HS-5 (cell line): ENCODE measurements around the gene RPL39L.
"Not testable (repeated sequence)": the region's sequence is repeated elsewhere in the genome, so short reads cannot be mapped to it uniquely, and the experiment has no call there.

ENCODE experiments used
- DNase-seq: peaks from one replicate; pipeline ENCODE4 v3.0.0-alpha.2; 2012; ENCODE audit warnings: low read depth

The RPL39L gene

DNA sequence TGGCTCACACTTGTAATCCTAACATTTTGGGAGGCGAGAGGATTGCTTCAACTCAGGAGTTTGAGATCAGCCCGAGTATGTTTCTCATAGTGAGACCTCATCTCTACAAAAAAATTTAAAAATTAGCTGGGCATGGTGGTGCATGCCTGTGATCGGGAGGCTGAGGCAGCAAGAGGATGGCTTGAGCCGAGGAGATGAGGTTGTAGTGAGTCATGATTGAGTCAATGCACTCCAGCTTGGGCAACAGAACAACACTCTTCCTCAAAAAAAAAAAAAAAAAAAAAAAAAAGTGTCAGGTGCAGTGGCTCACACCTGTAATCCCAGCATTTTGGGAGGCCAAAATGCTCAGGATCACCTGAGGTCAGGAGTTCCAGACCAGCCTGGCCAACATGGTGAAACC, 2.4 kb downstream of the RPL39L start:
- peak; percentile 47 for DNase-seq

DNA sequence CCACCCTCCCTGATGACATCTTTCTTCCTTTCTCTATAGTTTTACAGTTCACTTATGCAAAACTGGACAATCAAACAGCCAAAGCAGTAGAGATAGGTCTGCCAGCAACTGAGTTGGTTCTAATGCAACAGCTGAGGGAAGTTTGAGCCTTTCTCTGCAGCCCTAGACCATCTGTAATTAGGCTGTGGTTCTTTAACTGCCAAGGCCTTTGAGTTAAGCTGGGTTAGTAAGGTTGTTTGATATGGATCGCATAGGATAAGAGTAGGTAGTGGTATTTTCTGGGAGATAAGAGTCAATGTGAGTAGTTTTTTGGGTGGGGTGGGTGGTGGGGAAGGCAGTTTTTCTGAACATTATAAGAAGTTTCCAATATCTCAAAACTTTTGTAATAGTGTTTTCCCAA, 3.0 kb downstream of the RPL39L start:
- no peak for DNase-seq

DNA sequence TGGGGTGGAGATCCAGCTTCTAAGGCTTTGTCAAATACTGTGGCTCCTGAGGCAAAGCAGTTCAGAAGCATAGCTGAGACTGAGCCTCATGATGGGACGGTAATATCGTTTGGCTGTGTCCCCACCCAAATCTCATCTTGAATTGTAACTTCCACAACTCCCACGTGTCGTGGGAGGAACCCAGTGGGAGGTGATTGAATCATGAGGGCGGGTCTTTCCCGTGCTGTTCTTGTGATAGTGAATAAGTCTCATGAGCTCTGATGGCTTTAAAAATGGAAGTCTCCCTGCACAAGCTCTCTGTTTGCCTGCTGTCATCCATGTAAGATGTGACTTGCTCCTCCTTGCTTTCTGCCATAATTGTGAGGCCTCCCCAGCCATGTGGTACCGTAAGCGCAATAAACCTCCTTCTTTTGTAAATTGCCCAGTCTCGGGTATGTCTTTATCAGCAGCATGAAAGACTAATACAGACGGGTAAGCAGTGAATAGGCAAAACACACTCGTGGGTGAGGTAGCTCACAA, 4.1 kb downstream of the RPL39L start:
- DNase-seq: not testable (repeated sequence)

DNA sequence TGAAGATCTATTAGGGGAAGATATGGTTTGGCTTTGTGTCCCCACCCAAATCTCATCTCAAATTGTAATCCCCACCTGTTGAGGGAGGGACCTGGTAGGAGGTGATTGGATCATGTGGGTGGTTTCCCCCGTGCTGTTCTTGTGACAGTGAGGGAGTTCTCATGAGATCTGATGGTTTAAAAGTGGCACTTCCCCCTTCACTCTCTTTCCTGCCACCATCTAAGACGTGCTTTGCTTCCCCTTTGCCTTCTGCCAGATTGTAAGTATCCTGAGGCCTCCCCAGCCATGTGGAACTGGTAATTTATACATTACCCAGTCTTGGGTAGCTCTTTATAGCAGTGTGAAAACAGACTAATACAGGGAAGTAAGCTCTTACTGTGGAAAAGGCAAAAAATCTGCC, 6.1 kb downstream of the RPL39L start:
- not testable (repeated sequence) for DNase-seq

DNA sequence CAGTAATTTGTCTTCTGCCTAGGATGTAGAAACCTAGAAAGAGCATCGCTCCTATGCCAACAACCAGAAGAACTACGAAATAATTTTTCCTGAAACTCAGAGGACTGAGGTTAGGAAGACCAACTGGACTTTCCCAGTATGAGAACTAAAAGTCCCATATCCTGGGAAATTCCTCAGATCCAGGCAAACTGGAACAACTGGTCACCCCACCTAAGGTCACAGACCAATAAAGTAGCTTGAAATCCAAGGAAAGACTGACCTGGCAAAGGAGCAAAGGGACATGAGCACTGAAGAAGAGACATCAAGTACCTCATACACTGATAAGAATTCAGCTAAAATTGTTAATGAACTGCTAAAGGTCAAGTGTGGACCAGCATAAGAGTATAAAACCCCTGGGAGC, 6.6 kb downstream of the RPL39L start:
- no peak for DNase-seq

DNA sequence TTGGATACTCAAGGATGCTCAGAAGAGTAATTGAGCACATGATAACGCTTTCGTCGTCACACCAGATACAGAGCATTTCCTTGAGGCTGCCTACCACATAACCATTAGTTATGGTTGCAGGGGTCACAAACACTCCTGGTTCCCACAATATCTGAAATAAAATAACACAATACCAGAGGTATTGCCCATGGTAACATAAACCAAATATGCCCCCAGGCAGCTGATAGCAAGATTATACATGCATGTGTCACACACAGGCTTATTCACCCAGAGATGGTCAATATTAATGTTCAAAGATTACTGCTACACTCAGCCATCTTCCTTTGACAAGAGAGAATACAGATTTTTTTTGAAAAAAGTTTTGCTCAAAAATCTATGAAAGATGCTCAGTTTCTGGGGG, 7.3 kb downstream of the RPL39L start:
- no peak for DNase-seq

DNA sequence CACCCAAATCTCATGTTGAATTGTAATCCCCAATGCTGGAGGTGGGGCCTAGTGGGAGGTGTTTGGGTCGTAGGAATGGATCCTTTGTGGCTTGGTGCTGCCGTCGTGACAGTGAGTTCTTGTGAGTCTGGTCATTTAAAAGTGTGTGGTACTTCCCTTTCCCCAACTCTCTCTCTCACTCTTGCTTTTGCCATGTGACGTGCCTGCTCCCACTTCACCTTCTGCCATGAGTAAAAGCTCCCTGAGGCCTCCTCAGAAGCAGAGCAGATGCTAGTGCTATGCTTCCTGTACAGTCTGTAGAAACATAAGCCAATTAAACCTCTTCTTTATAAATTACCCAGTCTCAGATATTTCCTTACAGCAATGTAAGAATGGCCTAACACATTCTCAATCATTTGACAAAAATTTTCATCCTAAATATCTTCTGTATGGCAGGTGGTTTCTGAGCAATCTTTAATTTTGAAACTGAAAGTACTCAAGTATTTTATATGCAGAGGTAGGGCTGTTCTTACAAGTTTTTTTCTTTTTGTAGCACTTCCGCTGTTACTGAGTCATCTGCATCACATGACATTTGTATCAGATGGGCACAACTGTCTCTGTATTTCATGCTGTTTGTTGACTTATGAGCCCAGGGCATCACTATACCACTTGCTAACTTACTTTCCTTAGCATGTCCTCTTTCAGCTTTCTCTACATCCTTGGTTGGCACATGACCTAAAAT, 8.8 kb downstream of the RPL39L start:
- DNase-seq: no peak

DNA sequence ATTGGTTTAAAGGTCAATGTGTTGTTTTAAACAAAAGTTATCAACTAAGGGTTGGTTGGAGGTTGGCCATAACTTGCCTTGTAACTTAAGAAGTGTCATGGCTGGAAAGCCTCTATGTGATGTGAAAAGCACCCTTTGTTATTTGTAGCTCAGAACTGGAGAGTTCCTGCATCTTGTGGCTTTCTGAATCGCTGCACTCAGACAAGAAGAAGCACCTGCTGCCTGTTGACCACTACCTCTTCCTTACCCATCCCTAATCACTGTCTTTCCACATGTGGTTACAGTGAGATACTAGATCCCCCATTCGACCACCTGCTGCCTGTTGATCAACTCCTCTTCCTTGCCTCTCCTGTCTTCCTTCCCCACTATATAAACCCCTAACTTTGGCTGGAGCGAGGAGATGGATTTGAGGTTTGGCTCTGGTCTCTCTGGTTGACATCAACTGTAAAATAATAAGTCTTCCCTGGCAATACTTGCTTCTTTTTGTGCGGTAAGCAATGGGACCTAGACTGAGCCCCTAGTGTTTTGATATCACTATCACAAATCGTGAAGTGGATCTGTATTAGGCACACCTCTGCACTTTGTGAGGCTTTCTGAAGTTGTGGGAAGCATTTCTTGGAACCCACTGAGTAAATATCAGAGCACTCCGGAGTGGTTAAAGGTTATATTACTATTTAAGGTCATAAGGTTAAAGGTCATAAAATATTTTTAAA, 13.8 kb downstream of the RPL39L start:
- DNase-seq: no peak

DNA sequence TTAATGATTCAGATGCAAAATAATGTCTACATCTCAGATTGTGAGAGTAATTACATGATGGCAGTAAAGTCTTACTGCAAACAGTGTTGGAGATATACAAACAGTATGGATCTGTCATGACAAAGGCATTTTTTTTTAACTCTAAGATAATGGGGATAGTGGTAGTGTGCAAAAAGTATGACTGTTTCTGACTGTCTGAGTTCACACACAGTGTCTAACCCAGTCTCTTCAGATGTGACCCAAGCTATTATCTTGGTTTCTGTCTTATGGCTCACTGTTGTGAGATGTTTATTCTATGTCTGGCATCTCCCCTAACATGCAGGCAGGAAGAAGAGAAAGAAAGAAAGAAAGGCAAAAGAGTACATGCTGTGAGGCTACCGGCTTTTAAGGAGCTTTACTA, 17.0 kb downstream of the RPL39L start:
- DNase-seq: no peak

DNA sequence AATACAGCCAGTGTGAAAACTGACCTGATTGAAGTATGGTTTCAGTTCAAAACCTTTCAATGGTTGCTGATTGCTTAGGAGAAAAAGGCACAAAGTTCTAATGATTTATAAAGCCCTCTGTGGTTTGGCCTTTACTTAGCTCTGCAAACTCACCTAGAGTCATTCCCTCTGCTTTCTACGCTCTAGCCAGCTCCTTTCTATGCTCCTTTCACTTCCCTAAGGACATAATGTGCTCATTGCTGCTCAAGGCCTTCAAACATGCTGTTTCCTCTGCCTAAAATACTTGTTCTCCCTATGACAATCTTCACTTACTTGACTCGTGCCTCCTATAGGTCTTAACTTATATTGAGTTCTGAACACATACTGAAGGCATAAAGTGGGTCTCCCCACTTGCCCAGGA, 19.0 kb downstream of the RPL39L start:
- no peak for DNase-seq

DNA sequence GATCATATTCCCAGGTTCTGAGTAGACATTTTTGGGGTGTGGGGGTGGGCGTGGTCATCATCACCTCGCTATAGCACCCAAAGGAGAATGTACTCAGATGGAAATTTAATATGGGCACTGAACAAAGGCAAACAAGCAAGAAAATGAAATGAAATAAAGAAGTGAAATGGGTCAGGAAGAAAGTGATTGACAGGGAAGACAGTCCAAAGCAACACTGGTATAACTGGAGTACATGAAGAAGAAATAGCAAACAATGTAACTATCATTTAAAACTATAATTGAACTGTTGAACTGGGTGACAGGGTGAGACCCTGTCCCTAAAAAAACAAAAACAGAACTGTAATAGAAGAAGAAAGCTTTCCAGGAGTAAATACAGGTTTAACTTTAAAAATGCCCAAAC, 24.8 kb downstream of the RPL39L start:
- DNase-seq: no peak

DNA sequence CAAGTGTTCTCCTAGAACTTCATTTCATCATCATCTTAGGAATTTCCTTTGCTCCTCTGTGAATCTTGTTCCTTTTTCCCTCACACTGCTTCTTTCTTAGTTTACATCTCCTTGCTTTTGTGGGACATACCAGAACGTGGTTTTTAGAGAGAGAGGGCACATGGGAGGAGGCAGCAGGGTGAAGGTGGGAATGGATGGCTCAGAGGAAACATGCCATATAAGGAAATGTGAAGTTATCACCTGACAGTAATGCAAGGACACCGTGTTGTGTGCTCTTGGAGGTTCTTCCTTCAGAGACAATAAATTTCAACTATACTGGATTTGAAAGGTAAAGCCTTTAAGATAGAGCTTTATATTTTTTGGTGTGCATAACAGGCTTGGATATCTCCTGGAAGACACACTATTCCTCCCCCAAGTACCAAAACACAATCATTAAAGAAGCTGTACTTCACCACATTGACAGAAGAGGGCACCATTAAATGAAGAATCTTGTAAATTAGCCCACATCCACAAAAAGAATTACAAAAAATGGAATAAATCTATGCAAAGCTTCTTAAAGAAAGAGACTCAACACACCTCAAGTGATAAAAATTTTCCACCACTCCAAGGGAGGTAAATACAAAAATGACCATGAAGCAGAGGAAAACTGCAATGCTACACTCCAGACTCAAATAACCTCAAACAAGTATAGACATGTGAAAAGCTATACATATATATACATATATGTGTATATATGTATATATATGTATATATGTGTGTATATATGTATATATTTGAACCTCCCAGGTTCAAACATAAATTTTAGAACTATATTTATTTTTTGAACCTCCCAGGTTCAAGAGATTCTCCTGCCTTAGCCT, 26.1 kb downstream of the RPL39L start:
- no peak for DNase-seq

DNA sequence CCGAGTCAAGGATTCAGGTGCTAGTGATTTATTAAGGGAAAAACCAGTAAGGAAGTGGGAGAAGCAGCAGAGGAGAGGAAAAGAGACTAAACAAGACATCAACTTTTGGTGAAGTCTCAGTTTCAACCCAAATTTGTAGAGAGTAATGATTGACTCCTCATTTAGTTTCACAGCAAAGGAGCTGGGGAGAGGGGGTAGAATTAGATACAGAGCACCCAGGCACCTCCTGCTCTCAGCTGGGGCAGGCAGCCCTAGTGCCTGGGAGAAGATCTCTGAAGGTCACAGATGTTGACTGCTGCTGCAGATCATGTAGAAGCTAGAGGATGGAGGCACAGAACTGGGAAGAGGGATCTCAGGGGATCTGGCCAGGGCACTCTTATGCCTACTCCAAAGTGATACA, 29.1 kb downstream of the RPL39L start:
- no peak for DNase-seq

DNA sequence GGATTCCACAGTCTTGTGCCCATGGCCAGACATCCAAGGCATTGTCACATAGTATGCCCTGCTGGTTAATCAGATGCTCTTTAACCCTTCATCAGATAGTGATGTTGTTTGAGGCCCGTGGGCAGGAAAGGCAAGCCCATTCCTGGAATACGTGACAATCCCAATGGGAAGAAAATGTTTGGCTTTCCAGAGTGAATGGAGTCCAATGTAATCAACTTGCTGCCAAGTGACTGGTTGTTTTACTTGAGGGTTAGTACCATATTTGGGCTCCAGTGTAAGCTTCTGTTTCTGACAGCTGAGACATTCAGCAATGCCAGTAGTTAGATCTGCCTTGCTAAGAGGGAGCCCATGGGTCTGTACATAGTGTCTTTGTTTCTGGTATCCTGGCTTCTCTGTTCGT, 31.3 kb downstream of the RPL39L start:
- DNase-seq: no peak

DNA sequence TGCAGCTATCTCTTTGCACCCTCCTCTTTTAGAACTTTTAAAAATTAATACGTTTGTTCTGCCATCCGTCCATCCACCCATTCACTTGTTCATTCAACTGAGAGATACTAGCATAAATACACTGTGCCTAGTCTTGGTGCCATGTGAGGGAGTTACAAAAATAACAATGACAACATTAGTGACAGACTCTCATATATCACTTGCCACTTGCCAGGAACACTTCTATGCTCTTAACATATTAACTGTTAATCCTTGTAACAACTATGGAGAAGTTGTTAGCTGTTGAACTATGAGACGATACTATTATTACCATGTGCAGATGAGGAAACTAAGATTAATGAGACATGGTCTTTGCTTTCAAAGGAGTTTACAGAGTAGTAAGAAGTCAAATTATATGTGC, 33.6 kb downstream of the RPL39L start:
- DNase-seq: no peak

DNA sequence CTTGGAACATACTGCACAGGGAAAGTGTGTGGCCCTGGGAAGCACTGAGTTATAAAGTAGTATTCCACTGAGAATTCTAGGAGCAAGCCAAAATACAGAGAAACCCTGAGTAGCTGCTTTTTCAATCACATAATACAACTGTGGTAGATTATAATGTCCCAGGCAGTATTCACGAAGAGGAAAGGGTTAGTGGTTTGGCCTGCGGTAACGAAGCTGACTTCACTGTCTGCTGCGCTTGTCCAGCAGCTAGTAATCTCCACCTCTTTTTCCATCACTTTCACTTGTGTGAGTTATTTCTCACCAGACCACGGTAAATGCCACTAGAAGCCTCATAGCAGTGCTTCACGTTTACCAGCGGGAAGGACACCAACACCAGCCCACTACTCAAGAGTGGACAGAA, 34.4 kb downstream of the RPL39L start:
- no peak for DNase-seq

DNA sequence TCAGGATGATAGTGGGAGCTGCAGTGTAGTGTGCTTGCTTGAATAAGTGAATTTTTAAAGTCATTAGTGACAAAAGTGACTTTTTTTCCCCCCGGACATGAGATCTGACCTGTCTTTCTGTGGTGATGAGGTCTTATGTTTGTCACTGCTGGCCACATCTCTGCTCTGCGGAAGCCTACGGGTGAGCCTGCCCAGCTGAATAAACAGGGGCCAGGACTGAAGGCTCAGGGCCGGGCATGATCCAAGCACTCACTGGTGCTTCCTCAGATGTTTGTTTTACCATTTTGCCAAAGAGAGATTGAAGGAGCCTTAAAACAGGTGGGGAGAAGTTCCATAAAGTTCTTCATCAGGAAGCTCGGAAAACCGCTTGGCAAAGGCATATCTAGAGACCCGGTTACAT, 35.0 kb downstream of the RPL39L start:
- no peak for DNase-seq

DNA sequence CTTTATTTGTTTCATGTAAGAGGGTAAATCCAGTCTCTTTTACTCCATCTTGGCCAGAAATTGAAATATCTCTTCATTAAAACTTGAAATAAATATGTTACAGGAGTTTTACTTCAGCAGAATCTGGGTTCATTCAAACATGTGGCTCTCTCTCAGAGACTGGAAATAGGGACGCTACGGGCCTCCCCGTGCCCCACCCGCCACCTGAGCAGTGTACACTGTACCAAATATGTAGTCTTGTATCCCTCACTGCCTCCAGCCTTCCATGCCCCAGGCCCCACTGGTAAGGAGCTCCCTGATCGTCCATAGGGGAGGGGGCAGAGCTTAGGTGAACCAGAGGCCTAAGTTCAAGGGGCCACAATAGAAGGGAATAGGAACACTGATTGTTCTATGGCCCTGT, 36.0 kb downstream of the RPL39L start:
- DNase-seq: no peak

DNA sequence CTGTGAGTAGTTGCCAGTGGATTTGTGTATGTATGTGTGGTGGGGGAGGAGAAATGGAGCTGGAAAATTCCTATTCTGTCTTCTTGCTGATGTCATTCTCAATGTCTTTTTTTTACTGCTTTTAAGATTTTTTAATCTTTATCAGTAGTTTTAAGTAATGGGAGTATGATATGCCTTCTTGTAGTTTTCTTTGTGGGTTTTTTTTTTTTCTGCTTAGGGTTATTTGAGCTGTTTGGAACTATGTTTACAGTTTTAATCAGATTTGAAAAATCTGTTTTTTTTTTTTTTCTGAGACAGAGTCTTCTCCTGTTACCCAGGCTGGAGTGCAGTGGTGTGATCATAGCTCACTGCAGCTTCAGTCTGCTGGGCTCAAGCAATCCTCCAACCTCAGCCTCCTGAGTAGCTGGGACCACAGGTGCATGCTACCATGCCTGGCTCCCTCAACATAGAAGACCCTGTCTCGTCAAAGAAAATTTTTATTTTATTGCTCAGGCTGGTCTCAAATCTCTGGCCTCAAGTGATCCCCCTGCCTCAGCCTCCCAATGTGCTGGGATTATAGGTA, 37.1 kb downstream of the RPL39L start:
- no peak for DNase-seq

DNA sequence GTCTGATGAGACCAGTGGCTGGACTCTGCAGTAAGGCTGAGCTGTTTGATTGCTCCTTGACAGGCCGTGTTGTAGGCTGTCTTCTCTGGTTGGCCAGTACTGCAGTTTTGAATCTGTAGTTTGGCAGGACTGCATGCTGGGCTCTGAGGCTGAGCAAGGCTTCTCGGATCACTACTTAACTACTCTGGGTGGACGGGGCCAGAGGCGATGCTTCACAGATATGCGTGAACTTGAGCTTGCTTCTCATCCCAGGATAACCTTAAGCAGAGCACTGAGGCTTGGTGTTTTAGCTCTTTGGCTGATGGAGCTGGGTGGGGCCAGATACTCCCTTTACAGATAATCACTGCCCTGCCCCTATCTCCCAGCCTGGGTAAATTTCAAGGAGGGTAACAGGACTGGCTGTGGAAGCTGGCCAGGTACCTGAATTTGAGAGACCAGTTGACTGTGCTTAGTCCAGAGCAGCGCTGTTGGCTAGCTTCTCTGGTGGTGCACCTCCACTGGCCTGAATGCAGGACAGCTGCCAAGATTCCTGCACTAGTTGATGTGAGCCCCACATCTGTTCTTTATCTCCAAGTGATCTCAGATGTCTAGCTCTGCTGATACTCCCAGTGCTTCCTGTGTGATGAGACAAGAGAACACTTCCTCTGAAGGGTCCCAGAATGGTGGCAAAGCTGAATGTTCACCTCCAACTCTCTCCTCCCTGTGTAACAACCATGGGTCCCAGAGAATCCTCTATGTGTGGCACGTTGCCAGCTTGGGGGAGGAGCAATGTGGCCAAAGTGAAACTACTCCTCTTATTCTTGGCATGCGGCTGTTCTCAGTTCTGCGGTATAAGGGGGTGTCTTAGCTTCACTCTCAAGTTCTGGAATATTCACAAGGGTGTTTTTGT, 37.9 kb downstream of the RPL39L start:
- DNase-seq: peak; percentile 42

DNA sequence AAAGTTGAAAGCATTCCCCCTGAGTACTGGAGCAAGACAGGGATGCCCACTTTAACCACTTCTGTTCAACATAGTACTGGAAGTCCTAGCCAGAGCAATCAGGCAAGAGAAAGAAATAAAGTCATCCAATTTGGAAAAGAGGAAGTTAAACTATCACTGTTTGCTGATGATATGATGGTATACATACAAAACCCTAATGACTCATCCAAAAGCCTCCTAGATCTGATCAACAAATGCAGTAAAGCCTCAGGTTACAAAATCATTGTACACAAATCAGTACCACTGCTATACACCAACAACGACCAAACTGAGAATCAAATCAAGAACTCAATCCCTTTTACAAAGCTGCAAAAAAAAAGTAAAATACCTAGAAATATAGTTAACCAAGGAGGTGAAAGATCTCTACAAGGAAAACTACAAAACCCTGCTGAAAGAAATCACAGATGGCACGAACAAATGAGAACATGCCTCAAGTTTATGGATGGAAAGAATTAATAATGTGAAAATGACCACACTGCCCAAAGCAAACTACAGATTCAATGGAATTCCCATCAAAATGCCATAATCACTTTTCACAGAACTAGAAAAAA, 40.3 kb downstream of the RPL39L start:
- no peak for DNase-seq
